ENCODE data around the gene SSR3.
"Not testable (repeated sequence)": the region's sequence is repeated elsewhere in the genome, so short reads cannot be mapped to it uniquely, and the experiment has no call there.

DNA sequence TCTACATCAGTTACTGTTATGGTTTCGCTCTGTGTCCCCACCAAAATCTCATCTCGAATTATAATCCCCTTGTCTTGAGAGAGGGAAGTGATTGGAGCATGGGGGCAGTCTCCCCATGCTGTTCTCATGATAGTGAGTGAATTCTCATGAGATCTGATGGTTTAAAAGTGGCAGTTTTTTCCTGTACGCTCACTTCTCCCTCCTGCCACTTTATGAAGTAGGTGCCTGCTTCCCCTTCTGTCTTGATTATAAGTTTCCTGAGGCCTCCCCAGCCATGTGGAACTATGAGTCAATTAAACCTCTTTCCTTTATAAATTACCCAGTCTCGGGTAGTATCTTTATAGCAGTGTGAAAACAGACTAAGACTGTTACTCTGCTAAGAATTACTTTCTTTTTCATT lies 15.0 kb upstream of the SSR3 start:
- TF ChIP-seq, protein P1, sequence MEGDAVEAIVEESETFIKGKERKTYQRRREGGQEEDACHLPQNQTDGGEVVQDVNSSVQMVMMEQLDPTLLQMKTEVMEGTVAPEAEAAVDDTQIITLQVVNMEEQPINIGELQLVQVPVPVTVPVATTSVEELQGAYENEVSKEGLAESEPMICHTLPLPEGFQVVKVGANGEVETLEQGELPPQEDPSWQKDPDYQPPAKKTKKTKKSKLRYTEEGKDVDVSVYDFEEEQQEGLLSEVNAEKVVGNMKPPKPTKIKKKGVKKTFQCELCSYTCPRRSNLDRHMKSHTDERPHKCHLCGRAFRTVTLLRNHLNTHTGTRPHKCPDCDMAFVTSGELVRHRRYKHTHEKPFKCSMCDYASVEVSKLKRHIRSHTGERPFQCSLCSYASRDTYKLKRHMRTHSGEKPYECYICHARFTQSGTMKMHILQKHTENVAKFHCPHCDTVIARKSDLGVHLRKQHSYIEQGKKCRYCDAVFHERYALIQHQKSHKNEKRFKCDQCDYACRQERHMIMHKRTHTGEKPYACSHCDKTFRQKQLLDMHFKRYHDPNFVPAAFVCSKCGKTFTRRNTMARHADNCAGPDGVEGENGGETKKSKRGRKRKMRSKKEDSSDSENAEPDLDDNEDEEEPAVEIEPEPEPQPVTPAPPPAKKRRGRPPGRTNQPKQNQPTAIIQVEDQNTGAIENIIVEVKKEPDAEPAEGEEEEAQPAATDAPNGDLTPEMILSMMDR (IDR thresholded peaks at IDR 0.05) = not testable (repeated sequence)
- not testable (repeated sequence) for TF ChIP-seq POLR2A (IDR thresholded peaks at IDR 0.05)

Measured in lower leg skin (tissue), 3 donors.